HUDEP-2 (cell line): Measurements from ENCODE around the gene SLCO2A1.

Source experiments
- DNase-seq, 76 experiments: peaks; one replicate each; lab custom pipeline; 2025; ENCODE audit not compliant: unreplicated experiment in 76 of 76; lab: John Stamatoyannopoulos, UW

SLCO2A1 gene

GRCh38 chr3:133935843-133936769, 93.6 kb downstream of the SLCO2A1 start:
- DNase-seq = no peak

- no peak for DNase-seq
These were observed 94.5 kb downstream of the SLCO2A1 start for GRCh38 chr3:133934996-133935842.

- no peak for DNase-seq
These were observed 95.4 kb downstream of the SLCO2A1 start for GRCh38 chr3:133934073-133934970.

- DNase-seq = no peak
These were observed 96.4 kb downstream of the SLCO2A1 start for GRCh38 chr3:133933097-133934024.

- no peak for DNase-seq
These were observed 97.7 kb downstream of the SLCO2A1 start for GRCh38 chr3:133932009-133932408.

GRCh38 chr3:133931084-133931483, 98.6 kb downstream of the SLCO2A1 start:
- no peak for DNase-seq

GRCh38 chr3:133930341-133930933, 99.3 kb downstream of the SLCO2A1 start:
- peak in 23 of 76 experiments; percentile 1 to 44 (median 14) for DNase-seq

- no peak for DNase-seq
These were observed 100.7 kb downstream of the SLCO2A1 start for GRCh38 chr3:133928903-133929607.

- no peak for DNase-seq
These were observed 101.4 kb downstream of the SLCO2A1 start for GRCh38 chr3:133928136-133928893.

- DNase-seq = peak in 47 of 76 experiments; percentile 9 to 60 (median 31)
These were observed 102.1 kb downstream of the SLCO2A1 start for GRCh38 chr3:133927540-133928066.

- peak in 1 of 76 experiments; percentile 31 for DNase-seq
These were observed 102.8 kb downstream of the SLCO2A1 start for GRCh38 chr3:133926736-133927539.

GRCh38 chr3:133925960-133926735, 103.6 kb downstream of the SLCO2A1 start:
- no peak for DNase-seq

GRCh38 chr3:133924041-133924440, 105.7 kb downstream of the SLCO2A1 start:
- DNase-seq = no peak

- no peak for DNase-seq
These were observed 108.1 kb downstream of the SLCO2A1 start for GRCh38 chr3:133921592-133921991.

GRCh38 chr3:133917144-133917543, 112.6 kb downstream of the SLCO2A1 start:
- no peak for DNase-seq
